ENCODE results near the gene KCNQ1OT1. TPM values are rescaled to one million over a fixed set of nuclear protein-coding genes. Genes with fewer than 3 reads are reported as not detected.

Gene KCNQ1OT1
- total RNA-seq, 1 donor from 2014 or later = 0.68 TPM

DNA sequence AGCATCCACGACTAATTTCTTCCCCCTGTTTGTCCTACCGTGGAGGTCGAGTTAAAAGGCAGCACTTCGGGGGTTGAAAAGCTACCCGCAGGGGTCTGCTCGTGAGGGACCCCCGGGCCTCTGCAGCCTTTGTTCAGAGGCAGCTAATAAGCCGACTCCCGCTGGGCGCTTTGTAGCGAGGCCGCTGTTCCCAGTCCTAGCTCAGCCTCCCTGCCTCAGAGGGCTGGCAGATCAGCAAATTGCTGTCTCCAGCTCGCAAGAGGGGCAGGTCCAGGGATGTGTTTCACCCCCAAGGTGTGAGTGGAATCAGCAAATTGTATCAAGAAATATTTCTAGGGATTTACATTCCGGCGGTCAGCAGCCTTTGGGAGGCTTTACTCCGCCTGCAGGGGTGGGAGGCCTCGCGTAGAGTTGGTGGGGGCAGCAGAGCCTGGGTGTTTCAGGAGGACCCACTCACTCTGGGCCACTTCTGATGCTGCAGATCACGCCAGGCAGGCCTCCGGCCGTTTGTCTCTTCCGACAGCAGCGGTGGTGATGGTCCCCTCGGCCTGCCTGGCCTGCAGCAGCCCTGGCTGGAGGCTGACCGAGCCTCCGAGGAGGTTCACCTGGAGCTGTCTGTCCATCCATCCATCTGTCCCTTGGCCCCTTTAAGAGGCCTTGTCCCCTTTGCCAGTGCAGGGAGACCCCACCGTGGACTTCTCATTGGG is 21.6 kb upstream of the KCNQ1OT1 start:
- H3K4me3 Mint-ChIP-seq (ENCODE audit: low read depth) = no peak overlapping the region
- no peaks in the 10 kb centered on the region for H3K36me3 Mint-ChIP-seq (ENCODE audit: low read depth)
- intact Hi-C loops (cut with micrococcal nuclease) = no loop called here
- no peak for DNase-seq (ENCODE audit: low spot score)
- no peaks in the 10 kb centered on the region for H3K4me1 Mint-ChIP-seq (ENCODE audit: low read depth)
- H3K27me3 Mint-ChIP-seq (ENCODE audit: low read depth) = no peaks in the 10 kb centered on the region
- H3K27ac Mint-ChIP-seq = no peak overlapping the region
- H3K9me3 Mint-ChIP-seq = no peaks in the 10 kb centered on the region

DNA sequence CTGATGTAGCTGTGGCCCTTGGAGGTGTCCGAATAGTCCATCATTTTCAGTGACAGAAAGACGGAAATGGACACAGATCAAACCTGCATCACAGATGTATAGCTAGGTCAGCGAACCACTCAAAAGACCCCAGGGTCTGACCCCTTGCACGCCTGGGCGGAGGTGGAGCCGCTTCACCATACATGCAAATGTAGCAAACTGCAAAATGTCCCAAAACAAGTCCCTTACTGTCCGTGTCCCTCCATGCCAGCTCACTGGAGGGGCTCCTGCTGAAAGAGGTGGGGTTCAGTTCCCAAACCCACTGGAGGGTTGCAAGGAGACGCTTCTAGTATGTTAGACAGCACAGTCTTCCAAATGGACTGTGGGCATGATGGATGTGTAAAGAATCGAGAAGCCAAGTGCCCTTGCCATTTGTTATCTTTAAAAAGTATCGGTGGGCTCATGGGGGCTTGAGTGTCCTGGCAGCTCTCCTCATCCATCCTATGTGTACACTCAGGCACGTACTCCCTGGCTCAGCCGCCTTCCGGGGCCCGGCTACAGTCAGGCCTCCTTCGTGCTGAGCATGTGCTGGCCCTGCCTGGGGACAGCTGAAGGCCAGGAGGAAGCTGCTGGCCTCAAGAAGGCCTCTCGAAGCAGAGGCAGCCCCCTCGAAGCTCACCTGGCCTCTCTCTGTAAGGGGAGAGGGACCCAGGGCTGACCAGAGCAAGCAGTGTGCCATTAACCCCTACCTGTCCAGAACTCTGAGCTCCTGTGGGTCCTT is 20.2 kb upstream of the KCNQ1OT1 start:
- H3K36me3 Mint-ChIP-seq (ENCODE audit: low read depth) = no peaks in the 10 kb centered on the region
- no peak overlapping the region for H3K4me3 Mint-ChIP-seq (ENCODE audit: low read depth)
- H3K4me1 Mint-ChIP-seq (ENCODE audit: low read depth) = no peaks in the 10 kb centered on the region
- no peaks in the 10 kb centered on the region for H3K9me3 Mint-ChIP-seq
- no peak for DNase-seq (ENCODE audit: low spot score)
- intact Hi-C loops (cut with micrococcal nuclease) = no loop called here
- no peak overlapping the region for H3K27ac Mint-ChIP-seq
- no peaks in the 10 kb centered on the region for H3K27me3 Mint-ChIP-seq (ENCODE audit: low read depth)

DNA sequence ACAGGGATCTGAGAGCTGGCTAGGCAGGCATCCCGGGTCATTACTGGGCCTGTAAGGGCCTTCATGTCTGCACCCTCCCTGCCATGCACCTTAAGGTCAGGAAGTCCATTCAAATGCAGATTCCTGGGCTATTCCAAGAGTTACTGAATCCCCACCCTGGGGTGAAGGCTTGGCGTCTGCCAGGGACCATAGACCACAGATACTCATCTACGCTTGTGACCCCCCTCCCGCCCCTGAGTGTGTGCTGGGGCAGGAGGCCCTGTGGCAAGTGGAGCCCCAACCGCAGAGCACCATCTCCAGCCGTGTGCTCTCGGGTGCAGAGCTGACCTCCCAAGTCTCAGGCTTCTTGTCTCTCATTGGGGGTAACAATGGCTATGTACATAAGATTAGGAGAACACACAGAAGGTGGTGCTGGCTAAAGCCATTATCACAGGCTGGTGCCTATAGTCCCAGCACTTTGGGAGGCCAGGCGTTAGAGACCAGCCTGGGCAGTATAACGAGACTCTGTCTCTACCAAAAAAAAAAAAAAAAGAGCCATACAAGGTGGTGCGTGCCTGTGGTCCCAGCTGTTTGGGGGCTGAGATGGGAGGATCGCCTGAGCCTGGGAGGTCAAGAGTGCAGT is 19.1 kb upstream of the KCNQ1OT1 start:
- Mint-ChIP-seq H3K4me3 (ENCODE audit: low read depth) (no peak overlapping the region), H3K9me3 (no peaks in the 10 kb centered on the region), H3K27ac (no peak overlapping the region), H3K36me3 (ENCODE audit: low read depth) (no peaks in the 10 kb centered on the region), H3K4me1 (ENCODE audit: low read depth) (no peaks in the 10 kb centered on the region), H3K27me3 (ENCODE audit: low read depth) (no peaks in the 10 kb centered on the region)
- DNase-seq (ENCODE audit: low spot score) = no peak
- intact Hi-C loops (cut with micrococcal nuclease) = no loop called here

GRCh38 chr11:2717561-2718325 is 17.9 kb upstream of the KCNQ1OT1 start:
- Mint-ChIP-seq H3K4me3 (ENCODE audit: low read depth) (no peak overlapping the region), H3K27me3 (ENCODE audit: low read depth) (no peaks in the 10 kb centered on the region), H3K27ac (no peak overlapping the region), H3K9me3 (no peaks in the 10 kb centered on the region), H3K4me1 (ENCODE audit: low read depth) (no peaks in the 10 kb centered on the region), H3K36me3 (ENCODE audit: low read depth) (no peaks in the 10 kb centered on the region)
- intact Hi-C loops (cut with micrococcal nuclease) = no loop called here
- no peak for DNase-seq (ENCODE audit: low spot score)

DNA sequence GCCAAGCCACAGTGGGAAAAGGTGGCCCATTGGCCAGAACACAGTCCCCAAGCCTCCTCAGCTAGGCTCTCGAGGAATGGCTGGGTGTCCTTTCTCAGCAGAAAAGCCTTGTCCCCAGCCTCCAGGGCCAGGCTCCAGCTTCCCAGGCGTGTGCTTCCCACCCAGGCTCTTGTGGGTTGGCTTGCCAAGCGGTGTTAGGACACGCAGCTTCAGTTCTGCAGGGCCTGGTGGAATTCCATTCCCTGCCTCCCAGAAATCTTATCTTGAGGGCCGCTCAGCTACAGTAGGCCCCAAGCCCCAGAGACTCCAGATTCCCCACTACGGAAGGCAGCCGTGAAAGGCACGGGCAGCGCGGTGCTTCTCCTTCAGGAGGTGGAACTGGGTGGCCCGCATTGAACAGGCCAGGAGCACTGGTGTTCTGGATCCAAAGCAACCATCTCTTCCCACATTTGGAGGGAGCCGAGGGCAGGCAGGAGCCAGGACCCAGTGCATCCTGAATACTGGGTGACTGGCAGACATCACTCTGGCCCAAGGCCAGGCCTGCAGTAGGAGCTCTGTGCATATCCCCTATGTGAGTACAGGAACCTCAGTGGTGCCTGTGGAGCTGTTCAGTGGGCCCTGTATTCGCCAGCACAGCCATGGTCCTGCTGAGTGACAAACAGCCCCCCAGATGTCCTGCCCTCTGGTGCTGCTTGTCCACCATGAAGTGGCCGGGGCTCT is 16.7 kb upstream of the KCNQ1OT1 start:
- intact Hi-C loops (cut with micrococcal nuclease) = no loop called here
- H3K4me3 Mint-ChIP-seq (ENCODE audit: low read depth) = no peak overlapping the region
- no peak overlapping the region for H3K27ac Mint-ChIP-seq
- DNase-seq (ENCODE audit: low spot score) = no peak
- no peaks in the 10 kb centered on the region for H3K27me3 Mint-ChIP-seq (ENCODE audit: low read depth)
- no peaks in the 10 kb centered on the region for H3K9me3 Mint-ChIP-seq
- H3K36me3 Mint-ChIP-seq (ENCODE audit: low read depth) = no peaks in the 10 kb centered on the region
- no peaks in the 10 kb centered on the region for H3K4me1 Mint-ChIP-seq (ENCODE audit: low read depth)

- intact Hi-C loops (cut with micrococcal nuclease) = no loop called here
- no peaks in the 10 kb centered on the region for H3K36me3 Mint-ChIP-seq (ENCODE audit: low read depth)
- H3K4me1 Mint-ChIP-seq (ENCODE audit: low read depth) = no peaks in the 10 kb centered on the region
- no peaks in the 10 kb centered on the region for H3K27me3 Mint-ChIP-seq (ENCODE audit: low read depth)
- no peak overlapping the region for H3K27ac Mint-ChIP-seq
- no peak for DNase-seq (ENCODE audit: low spot score)
- H3K4me3 Mint-ChIP-seq (ENCODE audit: low read depth) = no peak overlapping the region
- no peaks in the 10 kb centered on the region for H3K9me3 Mint-ChIP-seq
Measured at GRCh38 chr11:2715716-2716350, 16.0 kb upstream of the KCNQ1OT1 start.

GRCh38 chr11:2714871-2715270 is 15.1 kb upstream of the KCNQ1OT1 start:
- Mint-ChIP-seq H3K27ac (no peak overlapping the region), H3K27me3 (ENCODE audit: low read depth) (no peaks in the 10 kb centered on the region), H3K4me1 (ENCODE audit: low read depth) (no peaks in the 10 kb centered on the region), H3K4me3 (ENCODE audit: low read depth) (no peak overlapping the region), H3K36me3 (ENCODE audit: low read depth) (no peaks in the 10 kb centered on the region), H3K9me3 (peaks cover 7% of the 10 kb centered on the region)
- intact Hi-C loops (cut with micrococcal nuclease) = no loop called here
- no peak for DNase-seq (ENCODE audit: low spot score)

DNA sequence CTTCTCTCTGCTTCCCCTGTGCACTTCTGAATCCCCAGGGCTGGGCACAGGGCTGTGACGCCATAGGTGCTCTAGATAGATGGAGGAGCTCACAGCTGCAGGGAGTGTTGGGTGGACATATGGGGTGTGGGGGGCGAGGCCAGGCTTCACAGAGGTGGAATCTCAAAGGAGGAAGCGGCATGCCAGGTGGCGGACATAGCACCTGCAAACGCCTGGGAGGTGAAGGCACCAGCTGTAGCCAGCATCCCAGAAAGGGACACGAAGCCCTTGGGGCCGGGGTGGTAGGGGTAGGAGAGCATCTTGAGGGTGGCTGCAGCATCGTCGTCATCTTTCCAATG is 14.6 kb upstream of the KCNQ1OT1 start:
- Mint-ChIP-seq H3K27me3 (ENCODE audit: low read depth) (no peaks in the 10 kb centered on the region), H3K9me3 (peaks cover 7% of the 10 kb centered on the region), H3K4me1 (ENCODE audit: low read depth) (no peaks in the 10 kb centered on the region), H3K4me3 (ENCODE audit: low read depth) (no peak overlapping the region), H3K36me3 (ENCODE audit: low read depth) (no peaks in the 10 kb centered on the region), H3K27ac (no peak overlapping the region)
- no peak for DNase-seq (ENCODE audit: low spot score)
- intact Hi-C loops (cut with micrococcal nuclease) = no loop called here

DNA sequence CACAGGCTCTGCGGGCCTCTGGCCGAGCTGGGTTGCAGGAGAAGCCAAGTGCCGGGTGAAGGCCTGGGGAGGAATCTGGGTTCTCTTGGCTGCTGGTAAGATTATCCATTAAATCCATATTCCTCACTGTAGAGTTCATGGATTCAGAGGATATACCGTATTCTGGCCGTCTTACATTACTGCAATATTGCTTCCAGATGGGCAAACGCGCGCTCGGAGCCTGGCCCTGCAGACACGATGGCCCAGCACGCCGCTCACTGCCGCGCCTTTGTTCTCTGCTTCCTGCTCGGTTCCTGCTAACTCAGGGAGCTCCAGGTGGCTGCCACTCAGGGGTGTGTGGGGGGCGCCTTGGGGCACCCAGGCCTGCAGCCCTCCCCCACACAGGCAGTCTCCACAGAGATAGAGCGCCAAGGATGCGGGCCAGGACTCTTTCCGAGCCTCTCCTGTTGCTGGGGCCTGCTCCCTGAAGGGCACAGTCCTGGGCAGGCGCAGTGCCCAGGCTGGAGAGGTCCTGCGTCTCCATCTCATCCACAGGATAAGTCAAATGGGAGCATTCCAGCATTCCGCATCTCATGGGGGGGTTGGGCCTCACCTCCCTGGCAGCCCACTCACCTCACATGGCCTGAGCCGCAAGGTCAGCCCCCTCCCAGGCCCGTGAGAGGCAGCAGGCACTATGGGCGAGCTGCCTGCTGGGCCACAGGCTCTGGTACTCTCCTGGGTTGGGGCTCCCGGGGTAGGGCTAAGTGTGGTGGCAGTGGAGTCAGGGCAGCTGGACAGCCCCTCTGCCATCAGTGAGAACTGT is 14.1 kb upstream of the KCNQ1OT1 start:
- H3K36me3 Mint-ChIP-seq (ENCODE audit: low read depth) = no peaks in the 10 kb centered on the region
- H3K27me3 Mint-ChIP-seq (ENCODE audit: low read depth) = no peaks in the 10 kb centered on the region
- H3K4me3 Mint-ChIP-seq (ENCODE audit: low read depth) = no peak overlapping the region
- DNase-seq (ENCODE audit: low spot score) = no peak
- H3K9me3 Mint-ChIP-seq = peaks cover 7% of the 10 kb centered on the region
- no peak overlapping the region for H3K27ac Mint-ChIP-seq
- no peaks in the 10 kb centered on the region for H3K4me1 Mint-ChIP-seq (ENCODE audit: low read depth)
- intact Hi-C loops (cut with micrococcal nuclease) = no loop called here

DNA sequence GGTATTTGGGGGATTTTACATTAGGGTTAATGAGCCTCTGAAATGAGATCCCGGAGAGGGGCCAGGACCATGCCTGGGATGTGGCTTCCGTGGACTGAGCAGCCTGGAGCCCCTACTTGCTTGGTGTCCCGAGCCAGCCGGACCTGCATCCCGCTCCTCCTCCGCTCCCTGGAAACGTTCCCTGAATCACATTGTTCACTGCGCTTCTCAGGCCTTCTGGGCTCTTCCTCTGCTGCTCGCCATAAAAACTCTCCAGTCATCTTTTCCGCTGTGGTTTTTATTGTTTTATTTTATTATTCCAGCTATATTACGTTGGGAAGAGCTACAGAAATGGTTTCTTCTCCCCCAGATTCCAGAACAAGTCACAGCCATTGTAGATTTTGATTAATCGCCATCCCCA is 13.3 kb upstream of the KCNQ1OT1 start:
- no peaks in the 10 kb centered on the region for H3K36me3 Mint-ChIP-seq (ENCODE audit: low read depth)
- DNase-seq (ENCODE audit: low spot score) = no peak
- H3K27ac Mint-ChIP-seq = no peak overlapping the region
- intact Hi-C loops (cut with micrococcal nuclease) = no loop called here
- H3K4me3 Mint-ChIP-seq (ENCODE audit: low read depth) = no peak overlapping the region
- H3K27me3 Mint-ChIP-seq (ENCODE audit: low read depth) = no peaks in the 10 kb centered on the region
- H3K9me3 Mint-ChIP-seq = peaks cover 7% of the 10 kb centered on the region
- no peaks in the 10 kb centered on the region for H3K4me1 Mint-ChIP-seq (ENCODE audit: low read depth)

GRCh38 chr11:2711161-2711560 is 11.4 kb upstream of the KCNQ1OT1 start:
- Mint-ChIP-seq H3K4me1 (ENCODE audit: low read depth) (no peaks in the 10 kb centered on the region), H3K9me3 (peaks cover 8% of the 10 kb centered on the region), H3K4me3 (ENCODE audit: low read depth) (no peak overlapping the region), H3K36me3 (ENCODE audit: low read depth) (no peaks in the 10 kb centered on the region), H3K27ac (no peak overlapping the region), H3K27me3 (ENCODE audit: low read depth) (no peaks in the 10 kb centered on the region)
- intact Hi-C loops (cut with micrococcal nuclease) = no loop called here
- no peak for DNase-seq (ENCODE audit: low spot score)

Data from activated T-helper 2 cell treated with anti-CD3 and anti-CD28 coated beads, Interferon-gamma antibody, Interleukin-2, Interleukin-4, amounts not matched to agents 10 μg/mL and 5 μg/mL and 100 μg/mL, durations not matched to agents 14 hours and 24 hours and 36 hours (primary cell).